Liver (tissue), 9 donors: ENCODE data around the gene SNAPC1. TPM values are rescaled to one million over a fixed set of nuclear protein-coding genes. Genes with fewer than 3 reads are reported as not detected.

Source experiments
- DNase-seq: peaks from one replicate; pipeline ENCODE4 v3.0.0-alpha.2; 2017; ENCODE audit warnings: low spot score
- H3K27ac ChIP-seq, 2 donors: one replicate each; pipeline ENCODE4 v1.7.0; 2013; ENCODE audit warnings: inconsistent platforms in 2 of 2, low read length in 2 of 2, control low read depth in 1 of 2, low read depth in 1 of 2, mild to moderate bottlenecking in 1 of 2
- H3K27me3 ChIP-seq, 4 donors: one replicate each; pipeline versions ENCODE4 v1.6.1 to v1.7.0; 2013; ENCODE audit warnings: low read length in 3 of 4, inconsistent platforms in 1 of 4, mild to moderate bottlenecking in 1 of 4, moderate library complexity in 1 of 4; ENCODE audit not compliant: control insufficient read depth in 4 of 4, insufficient read depth in 4 of 4
- H3K36me3 ChIP-seq, 4 donors: one replicate each; pipeline versions ENCODE4 v1.6.1 to v1.7.0; 2013; ENCODE audit warnings: low read length in 3 of 4, mild to moderate bottlenecking in 3 of 4, low read depth in 1 of 4, moderate library complexity in 1 of 4; ENCODE audit not compliant: control insufficient read depth in 4 of 4, insufficient read depth in 3 of 4
- H3K4me1 ChIP-seq, 4 donors: one replicate each; pipeline versions ENCODE4 v1.6.1 to v1.7.0; 2013; ENCODE audit warnings: low read length in 3 of 4, mild to moderate bottlenecking in 3 of 4, moderate library complexity in 1 of 4; ENCODE audit not compliant: control insufficient read depth in 4 of 4, insufficient read depth in 4 of 4
- H3K4me3 ChIP-seq, 3 donors: one replicate each; pipeline versions ENCODE4 v1.6.1 to v1.7.0; 2013; ENCODE audit warnings: low read length in 3 of 3, control low read depth in 1 of 3, low read depth in 1 of 3, mild to moderate bottlenecking in 1 of 3
- H3K9ac ChIP-seq, 2 donors: one replicate each; pipeline ENCODE4 v1.7.0; 2013; ENCODE audit warnings: low read length in 2 of 2, mild to moderate bottlenecking in 2 of 2, moderate library complexity in 2 of 2, control low read depth in 1 of 2, low read depth in 1 of 2
- H3K9me3 ChIP-seq, 4 donors: one replicate each; pipeline versions ENCODE4 v1.6.1 to v1.7.0; 2013; ENCODE audit warnings: low read length in 3 of 4; ENCODE audit not compliant: control insufficient read depth in 4 of 4
- EGR1 ChIP-seq, 2 donors: IDR thresholded peaks; 2 replicates each; pipeline ENCODE4 v1.6.1; 2016 to 2018; ENCODE audit warnings: antibody characterized with exemption in 2 of 2, low read depth in 2 of 2
- FOXA1 ChIP-seq: IDR thresholded peaks from 2 replicates; pipeline ENCODE4 v1.6.1; 2016; ENCODE audit warnings: antibody characterized with exemption
- FOXA2 ChIP-seq: IDR thresholded peaks from 2 replicates; pipeline ENCODE4 v1.6.1; 2016; ENCODE audit warnings: antibody characterized with exemption
- GABPA ChIP-seq, 2 donors: IDR thresholded peaks in 1 of 2; conservative IDR thresholded peaks in 1 of 2; 2 replicates each; pipeline ENCODE4 v1.6.1; 2016; ENCODE audit warnings: antibody characterized with exemption in 2 of 2, mild to moderate bottlenecking in 1 of 2, moderate library complexity in 1 of 2
- HNF4A ChIP-seq, 2 donors: conservative IDR thresholded peaks; 2 replicates each; pipeline ENCODE4 v1.6.1; 2016; ENCODE audit warnings: antibody characterized with exemption in 2 of 2, mild to moderate bottlenecking in 2 of 2
- HNF4G ChIP-seq: IDR thresholded peaks from 2 replicates; pipeline ENCODE4 v1.6.1; 2016; ENCODE audit warnings: antibody characterized with exemption
- JUND ChIP-seq, 2 donors: IDR thresholded peaks; 2 replicates each; pipeline ENCODE4 v1.6.1; 2016; ENCODE audit warnings: antibody characterized with exemption in 2 of 2
- NR2F2 ChIP-seq: IDR thresholded peaks from 2 replicates; pipeline ENCODE4 v1.6.1; 2016; ENCODE audit warnings: antibody characterized with exemption
- RXRA ChIP-seq, 2 donors: IDR thresholded peaks; 2 replicates each; pipeline ENCODE4 v1.6.1; 2017 to 2018; ENCODE audit warnings: antibody characterized with exemption in 2 of 2, mild to moderate bottlenecking in 1 of 2
- SP1 ChIP-seq: IDR thresholded peaks from 2 replicates; pipeline ENCODE4 v1.6.1; 2018; ENCODE audit warnings: antibody characterized with exemption, mild to moderate bottlenecking
- TAF1 ChIP-seq: conservative IDR thresholded peaks from 2 replicates; pipeline ENCODE4 v1.6.1; 2016; ENCODE audit warnings: antibody characterized with exemption, mild to moderate bottlenecking
- YY1 ChIP-seq: IDR thresholded peaks from 2 replicates; pipeline ENCODE4 v1.6.1; 2016; ENCODE audit warnings: antibody characterized with exemption, mild to moderate bottlenecking
- WGBS: extraction: QIAGEN DNeasy Blood & Tissue Kit; methylation state at CpG from one replicate; pipeline ENCODE4 v1.1.7; 2013; 5-methylcytosine and 5-hydroxymethylcytosine counted together
- polyA plus RNA-seq, 2 donors: library from polyadenylated mRNA; stranded (reverse) in 1 of 2; unstranded in 1 of 2; fragments of 200-250 nt in 1 of 2; fragments of >200 nt in 1 of 2; fragmentation: Nextera tagmentation in 1 of 2; extraction: Ambion mirVana in 1 of 2; gene quantifications; one replicate each; pipeline versions ENCODE4 v1.2.1 to v1.2.3, GENCODE V29; 2013 to 2015
- total RNA-seq, 2 donors: library from RNA; depleted of rRNA; stranded (reverse); fragments of >200 nt; gene quantifications; one replicate each; pipeline ENCODE4 v1.2.3, GENCODE V29; 2014
- TF ChIP-seq, protein P1 (sequence below): fragments of 150-350 bp; IDR thresholded peaks from 2 replicates; pipeline ENCODE4 v1.5.1; 2017; ENCODE audit warnings: improper control_type of control experiment, low read depth, low read length; ENCODE audit not compliant: missing input control
- TF ChIP-seq, protein P2 (sequence below): IDR thresholded peaks from 2 replicates; pipeline ENCODE4 v1.6.1; 2016; ENCODE audit warnings: antibody characterized with exemption
- TF ChIP-seq, protein P3 (sequence below): IDR thresholded peaks from 2 replicates; pipeline ENCODE4 v1.6.1; 2016; ENCODE audit warnings: antibody characterized with exemption
- TF ChIP-seq, protein P4 (sequence below): IDR thresholded peaks from 2 replicates; pipeline ENCODE4 v1.6.1; 2016; ENCODE audit warnings: antibody characterized with exemption, mild to moderate bottlenecking
- TF ChIP-seq, protein P5 (sequence below): IDR thresholded peaks from 2 replicates; pipeline ENCODE4 v1.6.1; 2016; ENCODE audit warnings: antibody characterized with exemption
- donor health status: healthy.
- donor health status: healthy.
- donor health status: healthy.
- donor health status: healthy.
- donor health status: healthy.

SNAPC1 gene
- total and polyA plus RNA-seq, 4 donors: 1.2 to 2.3 (median 1.7) TPM

- no peak overlapping the region for H3K4me3 ChIP-seq
- H3K27me3 ChIP-seq: no peaks in the 10 kb centered on the region
- H3K9me3 ChIP-seq: no peaks in the 10 kb centered on the region
- peaks cover 7 to 15% (median 10%) of the 10 kb centered on the region in 4 donors for H3K36me3 ChIP-seq
- WGBS: 88% methylated on average over 3 of the region's 3 CpGs
- H3K9ac ChIP-seq: no peak overlapping the region
- peaks cover 0 to 3% (median 0%) of the 10 kb centered on the region in 4 donors for H3K4me1 ChIP-seq
- DNase-seq: no peak
- no peak overlapping the region for H3K27ac ChIP-seq
- TF ChIP-seq SP1 (no peak), HNF4A (conservative IDR thresholded peaks at IDR 0.05) (no peak), TAF1 (no peak), JUND (IDR thresholded peaks at IDR 0.05) (no peak), RXRA (IDR thresholded peaks at IDR 0.05) (no peak), FOXA1 (no peak)
- TF ChIP-seq, protein P1, sequence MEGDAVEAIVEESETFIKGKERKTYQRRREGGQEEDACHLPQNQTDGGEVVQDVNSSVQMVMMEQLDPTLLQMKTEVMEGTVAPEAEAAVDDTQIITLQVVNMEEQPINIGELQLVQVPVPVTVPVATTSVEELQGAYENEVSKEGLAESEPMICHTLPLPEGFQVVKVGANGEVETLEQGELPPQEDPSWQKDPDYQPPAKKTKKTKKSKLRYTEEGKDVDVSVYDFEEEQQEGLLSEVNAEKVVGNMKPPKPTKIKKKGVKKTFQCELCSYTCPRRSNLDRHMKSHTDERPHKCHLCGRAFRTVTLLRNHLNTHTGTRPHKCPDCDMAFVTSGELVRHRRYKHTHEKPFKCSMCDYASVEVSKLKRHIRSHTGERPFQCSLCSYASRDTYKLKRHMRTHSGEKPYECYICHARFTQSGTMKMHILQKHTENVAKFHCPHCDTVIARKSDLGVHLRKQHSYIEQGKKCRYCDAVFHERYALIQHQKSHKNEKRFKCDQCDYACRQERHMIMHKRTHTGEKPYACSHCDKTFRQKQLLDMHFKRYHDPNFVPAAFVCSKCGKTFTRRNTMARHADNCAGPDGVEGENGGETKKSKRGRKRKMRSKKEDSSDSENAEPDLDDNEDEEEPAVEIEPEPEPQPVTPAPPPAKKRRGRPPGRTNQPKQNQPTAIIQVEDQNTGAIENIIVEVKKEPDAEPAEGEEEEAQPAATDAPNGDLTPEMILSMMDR: no peak
- TF ChIP-seq, protein P2, sequence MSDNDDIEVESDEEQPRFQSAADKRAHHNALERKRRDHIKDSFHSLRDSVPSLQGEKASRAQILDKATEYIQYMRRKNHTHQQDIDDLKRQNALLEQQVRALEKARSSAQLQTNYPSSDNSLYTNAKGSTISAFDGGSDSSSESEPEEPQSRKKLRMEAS: no peak
Observed at GRCh38 chr14:61768240-61768639, 6.0 kb downstream of the SNAPC1 start.

GRCh38 chr14:61769893-61770292, 7.7 kb downstream of the SNAPC1 start:
- TF ChIP-seq JUND (IDR thresholded peaks at IDR 0.05): no peak
- TF ChIP-seq, protein P2: no peak
- no peak for TF ChIP-seq GABPA (IDR thresholded peaks at IDR 0.05 in 1 of 2, conservative IDR thresholded peaks at IDR 0.05 in 1 of 2)
- TF ChIP-seq FOXA2: no peak
- H3K4me3 ChIP-seq: no peak overlapping the region
- peaks cover 7 to 17% (median 11%) of the 10 kb centered on the region in 4 donors for H3K36me3 ChIP-seq
- H3K9me3 ChIP-seq: no peaks in the 10 kb centered on the region
- H3K4me1 ChIP-seq: no peaks in the 10 kb centered on the region
- H3K9ac ChIP-seq: no peak overlapping the region
- 87% methylated on average over 3 of the region's 3 CpGs for WGBS
- H3K27me3 ChIP-seq: no peaks in the 10 kb centered on the region
- DNase-seq: no peak
- H3K27ac ChIP-seq: no peak overlapping the region

GRCh38 chr14:61774861-61775260, 12.6 kb downstream of the SNAPC1 start:
- no peak for DNase-seq
- no peaks in the 10 kb centered on the region for H3K27me3 ChIP-seq
- no peak overlapping the region for H3K4me3 ChIP-seq
- H3K27ac ChIP-seq: no peak overlapping the region
- H3K9ac ChIP-seq: no peak overlapping the region
- H3K36me3 ChIP-seq: peaks cover 8 to 29% (median 16%) of the 10 kb centered on the region in 4 donors
- TF ChIP-seq, protein P2: no peak
- TF ChIP-seq, protein P1: no peak
- TF ChIP-seq NR2F2 (no peak), YY1 (no peak), TAF1 (no peak), JUND (IDR thresholded peaks at IDR 0.05) (no peak), SP1 (no peak), FOXA2 (no peak), EGR1 (IDR thresholded peaks at IDR 0.05; ENCODE audit: low read depth in 2 of 2) (no peak), HNF4G (no peak), HNF4A (conservative IDR thresholded peaks at IDR 0.05) (no peak), FOXA1 (no peak)
- TF ChIP-seq, protein P3, sequence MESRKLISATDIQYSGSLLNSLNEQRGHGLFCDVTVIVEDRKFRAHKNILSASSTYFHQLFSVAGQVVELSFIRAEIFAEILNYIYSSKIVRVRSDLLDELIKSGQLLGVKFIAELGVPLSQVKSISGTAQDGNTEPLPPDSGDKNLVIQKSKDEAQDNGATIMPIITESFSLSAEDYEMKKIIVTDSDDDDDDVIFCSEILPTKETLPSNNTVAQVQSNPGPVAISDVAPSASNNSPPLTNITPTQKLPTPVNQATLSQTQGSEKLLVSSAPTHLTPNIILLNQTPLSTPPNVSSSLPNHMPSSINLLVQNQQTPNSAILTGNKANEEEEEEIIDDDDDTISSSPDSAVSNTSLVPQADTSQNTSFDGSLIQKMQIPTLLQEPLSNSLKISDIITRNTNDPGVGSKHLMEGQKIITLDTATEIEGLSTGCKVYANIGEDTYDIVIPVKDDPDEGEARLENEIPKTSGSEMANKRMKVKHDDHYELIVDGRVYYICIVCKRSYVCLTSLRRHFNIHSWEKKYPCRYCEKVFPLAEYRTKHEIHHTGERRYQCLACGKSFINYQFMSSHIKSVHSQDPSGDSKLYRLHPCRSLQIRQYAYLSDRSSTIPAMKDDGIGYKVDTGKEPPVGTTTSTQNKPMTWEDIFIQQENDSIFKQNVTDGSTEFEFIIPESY: no peak
- TF ChIP-seq, protein P4, sequence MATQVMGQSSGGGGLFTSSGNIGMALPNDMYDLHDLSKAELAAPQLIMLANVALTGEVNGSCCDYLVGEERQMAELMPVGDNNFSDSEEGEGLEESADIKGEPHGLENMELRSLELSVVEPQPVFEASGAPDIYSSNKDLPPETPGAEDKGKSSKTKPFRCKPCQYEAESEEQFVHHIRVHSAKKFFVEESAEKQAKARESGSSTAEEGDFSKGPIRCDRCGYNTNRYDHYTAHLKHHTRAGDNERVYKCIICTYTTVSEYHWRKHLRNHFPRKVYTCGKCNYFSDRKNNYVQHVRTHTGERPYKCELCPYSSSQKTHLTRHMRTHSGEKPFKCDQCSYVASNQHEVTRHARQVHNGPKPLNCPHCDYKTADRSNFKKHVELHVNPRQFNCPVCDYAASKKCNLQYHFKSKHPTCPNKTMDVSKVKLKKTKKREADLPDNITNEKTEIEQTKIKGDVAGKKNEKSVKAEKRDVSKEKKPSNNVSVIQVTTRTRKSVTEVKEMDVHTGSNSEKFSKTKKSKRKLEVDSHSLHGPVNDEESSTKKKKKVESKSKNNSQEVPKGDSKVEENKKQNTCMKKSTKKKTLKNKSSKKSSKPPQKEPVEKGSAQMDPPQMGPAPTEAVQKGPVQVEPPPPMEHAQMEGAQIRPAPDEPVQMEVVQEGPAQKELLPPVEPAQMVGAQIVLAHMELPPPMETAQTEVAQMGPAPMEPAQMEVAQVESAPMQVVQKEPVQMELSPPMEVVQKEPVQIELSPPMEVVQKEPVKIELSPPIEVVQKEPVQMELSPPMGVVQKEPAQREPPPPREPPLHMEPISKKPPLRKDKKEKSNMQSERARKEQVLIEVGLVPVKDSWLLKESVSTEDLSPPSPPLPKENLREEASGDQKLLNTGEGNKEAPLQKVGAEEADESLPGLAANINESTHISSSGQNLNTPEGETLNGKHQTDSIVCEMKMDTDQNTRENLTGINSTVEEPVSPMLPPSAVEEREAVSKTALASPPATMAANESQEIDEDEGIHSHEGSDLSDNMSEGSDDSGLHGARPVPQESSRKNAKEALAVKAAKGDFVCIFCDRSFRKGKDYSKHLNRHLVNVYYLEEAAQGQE: no peak
- TF ChIP-seq, protein P5, sequence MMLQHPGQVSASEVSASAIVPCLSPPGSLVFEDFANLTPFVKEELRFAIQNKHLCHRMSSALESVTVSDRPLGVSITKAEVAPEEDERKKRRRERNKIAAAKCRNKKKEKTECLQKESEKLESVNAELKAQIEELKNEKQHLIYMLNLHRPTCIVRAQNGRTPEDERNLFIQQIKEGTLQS: no peak
- H3K4me1 ChIP-seq: no peaks in the 10 kb centered on the region
- 98% methylated on average over 1 of the region's 1 CpG for WGBS
- H3K9me3 ChIP-seq: no peaks in the 10 kb centered on the region
